WERI-Rb-1 (cell line): ENCODE data around the gene POMC.
"Not testable (repeated sequence)": the region's sequence is repeated elsewhere in the genome, so short reads cannot be mapped to it uniquely, and the experiment has no call there.

Experiments
- DNase-seq: peaks from one replicate; pipeline ENCODE4 v3.0.0-alpha.2; 2020
- H3K27ac ChIP-seq: fragments of 250-450 bp; sonication (Bioruptor Pico); 2 replicates; pipeline ENCODE4 v1.5.1; 2020; ENCODE audit warnings: mild to moderate bottlenecking, moderate library complexity
- H3K27me3 ChIP-seq: fragments of 250-450 bp; sonication (Bioruptor Pico); 2 replicates; pipeline ENCODE4 v1.5.1; 2021; ENCODE audit warnings: mild to moderate bottlenecking, low read depth, moderate library complexity; ENCODE audit not compliant: insufficient read depth, severe bottlenecking
- H3K36me3 ChIP-seq: fragments of 250-450 bp; sonication (Bioruptor Pico); 2 replicates; pipeline ENCODE4 v1.5.1; 2020; ENCODE audit warnings: mild to moderate bottlenecking, moderate library complexity
- H3K4me3 ChIP-seq: 2 replicates; pipeline ENCODE4 v1.5.1; 2011; ENCODE audit warnings: low read depth, mild to moderate bottlenecking, control low read depth, low read length
- H3K9me3 ChIP-seq: fragments of 250-450 bp; sonication (Bioruptor Pico); 2 replicates; pipeline ENCODE4 v1.5.1; 2021; ENCODE audit warnings: mild to moderate bottlenecking, moderate library complexity; ENCODE audit not compliant: severe bottlenecking
- TF ChIP-seq, protein P1 (sequence below): IDR thresholded peaks from 2 replicates; pipeline ENCODE4 v1.5.1; 2011; ENCODE audit warnings: low read depth, mild to moderate bottlenecking, control low read depth, inconsistent platforms, low read length

The POMC gene

DNA sequence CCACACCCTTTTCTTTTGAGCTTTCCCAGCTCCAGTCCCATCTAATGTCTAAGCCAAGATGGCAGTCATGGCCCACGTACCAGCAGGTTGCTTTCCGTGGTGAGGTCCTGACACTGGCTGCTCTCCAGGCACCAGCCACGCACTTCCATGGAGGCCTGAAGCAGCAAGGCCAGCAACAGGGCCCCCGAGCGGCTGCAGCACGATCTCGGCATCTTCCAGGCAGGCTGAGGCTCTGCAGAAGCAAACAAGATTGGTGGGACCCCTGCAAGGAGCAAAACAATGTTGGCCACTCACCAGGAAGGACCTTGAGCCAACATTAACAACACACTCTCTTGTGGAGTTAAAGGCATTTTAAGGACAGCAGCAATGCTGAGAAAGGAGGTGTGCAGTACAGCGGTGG, 3.8 kb downstream of the POMC start:
- Histone ChIP-seq H3K4me3 (no peak overlapping the region), H3K27me3 (peaks cover 25% of the 10 kb centered on the region), H3K9me3 (no peaks in the 10 kb centered on the region), H3K27ac (no peak overlapping the region), H3K36me3 (no peaks in the 10 kb centered on the region)
- DNase-seq, result no peak
- TF ChIP-seq, protein P1, sequence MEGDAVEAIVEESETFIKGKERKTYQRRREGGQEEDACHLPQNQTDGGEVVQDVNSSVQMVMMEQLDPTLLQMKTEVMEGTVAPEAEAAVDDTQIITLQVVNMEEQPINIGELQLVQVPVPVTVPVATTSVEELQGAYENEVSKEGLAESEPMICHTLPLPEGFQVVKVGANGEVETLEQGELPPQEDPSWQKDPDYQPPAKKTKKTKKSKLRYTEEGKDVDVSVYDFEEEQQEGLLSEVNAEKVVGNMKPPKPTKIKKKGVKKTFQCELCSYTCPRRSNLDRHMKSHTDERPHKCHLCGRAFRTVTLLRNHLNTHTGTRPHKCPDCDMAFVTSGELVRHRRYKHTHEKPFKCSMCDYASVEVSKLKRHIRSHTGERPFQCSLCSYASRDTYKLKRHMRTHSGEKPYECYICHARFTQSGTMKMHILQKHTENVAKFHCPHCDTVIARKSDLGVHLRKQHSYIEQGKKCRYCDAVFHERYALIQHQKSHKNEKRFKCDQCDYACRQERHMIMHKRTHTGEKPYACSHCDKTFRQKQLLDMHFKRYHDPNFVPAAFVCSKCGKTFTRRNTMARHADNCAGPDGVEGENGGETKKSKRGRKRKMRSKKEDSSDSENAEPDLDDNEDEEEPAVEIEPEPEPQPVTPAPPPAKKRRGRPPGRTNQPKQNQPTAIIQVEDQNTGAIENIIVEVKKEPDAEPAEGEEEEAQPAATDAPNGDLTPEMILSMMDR, result no peak

DNA sequence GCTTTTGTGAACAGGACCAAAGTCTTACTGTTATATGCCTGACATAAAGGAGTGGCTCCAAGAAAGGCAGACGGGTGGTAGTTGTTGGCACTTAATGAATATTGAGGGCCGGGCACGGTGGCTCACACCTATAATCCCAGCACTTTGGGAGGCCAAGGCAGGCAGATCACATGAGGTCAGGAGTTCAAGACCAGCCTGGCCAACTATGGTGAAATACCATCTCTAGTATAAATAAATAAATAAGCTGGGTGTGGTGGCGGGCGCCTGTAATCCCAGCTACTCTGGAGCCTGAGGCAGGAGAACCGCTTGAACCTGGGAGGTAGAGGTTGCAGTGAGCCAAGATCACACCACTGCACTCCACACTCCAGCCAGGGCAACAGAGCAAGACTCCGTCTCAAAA, 6.3 kb downstream of the POMC start:
- not testable (repeated sequence) for H3K36me3 ChIP-seq, H3K27me3 ChIP-seq, H3K9me3 ChIP-seq, DNase-seq, H3K4me3 ChIP-seq, H3K27ac ChIP-seq

GRCh38 chr2:25161055-25161781, 7.2 kb downstream of the POMC start:
- H3K27me3 ChIP-seq, result no peaks in the 10 kb centered on the region
- no peak for DNase-seq

DNA sequence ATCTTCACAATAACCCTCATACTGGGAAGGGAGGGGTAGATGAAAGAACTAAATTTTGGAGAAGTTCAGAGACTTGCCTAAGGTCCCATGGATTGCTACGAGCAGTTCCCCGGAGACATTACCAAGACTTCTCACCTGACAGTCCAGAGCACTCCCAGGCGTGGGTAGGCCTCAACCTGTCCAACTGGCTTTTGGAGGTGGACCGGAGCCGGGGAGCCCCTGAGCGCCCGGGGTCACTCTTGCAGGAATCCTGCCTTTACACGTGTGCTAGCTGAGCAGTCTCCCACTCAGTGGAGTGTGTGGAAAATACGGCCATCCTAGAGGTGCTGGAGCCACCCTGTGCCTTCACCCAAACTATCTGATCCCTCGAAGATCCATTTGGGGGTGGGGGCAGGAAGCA, 8.0 kb downstream of the POMC start:
- DNase-seq, result no peak
- Histone ChIP-seq H3K27ac (no peak overlapping the region), H3K36me3 (no peaks in the 10 kb centered on the region), H3K9me3 (no peaks in the 10 kb centered on the region), H3K27me3 (no peaks in the 10 kb centered on the region), H3K4me3 (no peak overlapping the region)
- TF ChIP-seq, protein P1, result no peak

More at GRCh38 chr2:25161055-25161781, 7.2 kb downstream of the POMC start:
- Histone ChIP-seq H3K4me3 (no peak overlapping the region), H3K9me3 (no peaks in the 10 kb centered on the region), H3K27ac (no peak overlapping the region), H3K36me3 (no peaks in the 10 kb centered on the region)
- TF ChIP-seq, protein P1, result no peak

- DNase-seq, result peak; percentile 69
- Histone ChIP-seq H3K27me3 (no peaks in the 10 kb centered on the region), H3K4me3 (no peak overlapping the region), H3K36me3 (no peaks in the 10 kb centered on the region), H3K9me3 (no peaks in the 10 kb centered on the region), H3K27ac (no peak overlapping the region)
- TF ChIP-seq, protein P1, result 0 out of 2 replicates have a peak, but pooled peaks have one; percentile 26
Measured at GRCh38 chr2:25159949-25160348, 8.4 kb downstream of the POMC start.

- no peak overlapping the region for H3K27ac ChIP-seq
- no peaks in the 10 kb centered on the region for H3K27me3 ChIP-seq
- no peaks in the 10 kb centered on the region for H3K36me3 ChIP-seq
- H3K4me3 ChIP-seq, result no peak overlapping the region
- H3K9me3 ChIP-seq, result no peaks in the 10 kb centered on the region
- TF ChIP-seq, protein P1, result no peak
- no peak for DNase-seq
Measured at GRCh38 chr2:25158096-25158852, 10.1 kb downstream of the POMC start.
